Activated T-cell treated with anti-CD3 and anti-CD28 coated beads for 48 hours (primary cell): ENCODE measurements around the gene SUFU.
"Not testable (repeated sequence)": the region's sequence is repeated elsewhere in the genome, so short reads cannot be mapped to it uniquely, and the experiment has no call there.

Experiments used
- DNase-seq: peaks from one replicate; pipeline ENCODE4 v3.0.0-alpha.2; 2020; ENCODE audit warnings: low read depth

SUFU gene

GRCh38 chr10:102480396-102480795 is 23.4 kb upstream of the SUFU start:
- DNase-seq: no peak

GRCh38 chr10:102484021-102484420 is 19.8 kb upstream of the SUFU start:
- DNase-seq: no peak

GRCh38 chr10:102485093-102485784 is 18.5 kb upstream of the SUFU start:
- no peak for DNase-seq

- no peak for DNase-seq
Observed at GRCh38 chr10:102491136-102491535, 12.6 kb upstream of the SUFU start.

GRCh38 chr10:102492344-102492939 is 11.3 kb upstream of the SUFU start:
- no peak for DNase-seq

GRCh38 chr10:102492983-102493382 is 10.8 kb upstream of the SUFU start:
- no peak for DNase-seq

GRCh38 chr10:102493771-102494170 is 10.0 kb upstream of the SUFU start:
- DNase-seq: no peak

- DNase-seq: no peak
Observed at GRCh38 chr10:102497545-102497944, 6.2 kb upstream of the SUFU start.

- no peak for DNase-seq
Observed at GRCh38 chr10:102499356-102499755, 4.4 kb upstream of the SUFU start.

- not testable (repeated sequence) for DNase-seq
Observed at GRCh38 chr10:102500686-102501085, 3.1 kb upstream of the SUFU start.

- no peak for DNase-seq
Observed at GRCh38 chr10:102501201-102502028, 2.4 kb upstream of the SUFU start.

GRCh38 chr10:102502029-102502336 is 1.8 kb upstream of the SUFU start:
- DNase-seq: peak; percentile 97

GRCh38 chr10:102502337-102503151 is 1.2 kb upstream of the SUFU start, which contains the start of gene ACTR1A:
ACTR1A (minus strand) TSS chr10:102502712; CDS start chr10:102502647, 65 bp downstream.
- peak; percentile 91 for DNase-seq

GRCh38 chr10:102504179-102504975 is 605 bp downstream of the SUFU start:
- peak; percentile 19 for DNase-seq

GRCh38 chr10:102504976-102505300 is 1.2 kb downstream of the SUFU start:
- no peak for DNase-seq

GRCh38 chr10:102505462-102506115 is 1.8 kb downstream of the SUFU start:
- DNase-seq: no peak

GRCh38 chr10:102507521-102507920 is 3.7 kb downstream of the SUFU start:
- no peak for DNase-seq

- DNase-seq: no peak
Observed at GRCh38 chr10:102508506-102508905, 4.7 kb downstream of the SUFU start.

GRCh38 chr10:102509387-102509786 is 5.6 kb downstream of the SUFU start:
- no peak for DNase-seq

GRCh38 chr10:102511583-102512274 is 8.0 kb downstream of the SUFU start:
- DNase-seq: no peak
